GM13976 (cell line): Measurements from ENCODE around the gene WNT5A.

Source experiments
- DNase-seq: peaks from one replicate; pipeline ENCODE4 v3.0.0; 2012; ENCODE audit warnings: low spot score
- CTCF ChIP-seq: IDR thresholded peaks from 2 replicates; pipeline ENCODE4 v1.5.1; 2012; ENCODE audit warnings: borderline replicate concordance, mild to moderate bottlenecking; ENCODE audit not compliant: insufficient read depth; ENCODE audit errors: extremely low read depth, missing control alignments, control extremely low read depth
- in situ Hi-C: fragments of 300-500 bp; cut with MboI; formaldehyde crosslinking; loops from one replicate; pipeline ENCODE4 v1.12.0; 2022; ENCODE audit warnings: low sequenced_read_pairs, mixed read lengths, inconsistent platforms; ENCODE audit not compliant: unreplicated experiment

The WNT5A gene

GRCh38 chr3:55445551-55445950, 41.6 kb downstream of the WNT5A start:
- in situ Hi-C loops: no loop called here
- DNase-seq: no peak

GRCh38 chr3:55443346-55443745, 43.8 kb downstream of the WNT5A start:
- DNase-seq: no peak
- TF ChIP-seq CTCF: no peak
- in situ Hi-C loops: no loop called here

More at GRCh38 chr3:55445551-55445950, 41.6 kb downstream of the WNT5A start:
- no peak for TF ChIP-seq CTCF

- no peak for DNase-seq
- TF ChIP-seq CTCF: no peak
- in situ Hi-C loops: no loop called here
Measured at GRCh38 chr3:55442861-55443260, 44.2 kb downstream of the WNT5A start.

GRCh38 chr3:55441499-55441898, 45.6 kb downstream of the WNT5A start:
- TF ChIP-seq CTCF: no peak

GRCh38 chr3:55440104-55440708, 46.9 kb downstream of the WNT5A start:
- no peak for DNase-seq
- TF ChIP-seq CTCF: no peak
- in situ Hi-C loops: no loop called here

More at GRCh38 chr3:55441499-55441898, 45.6 kb downstream of the WNT5A start:
- no peak for DNase-seq
- in situ Hi-C loops: no loop called here

- in situ Hi-C loops: no loop called here
Measured at GRCh38 chr3:55439657-55440056, 47.4 kb downstream of the WNT5A start.

More at GRCh38 chr3:55439657-55440056, 47.4 kb downstream of the WNT5A start:
- TF ChIP-seq CTCF: no peak
- no peak for DNase-seq
